Coronary artery (tissue), 2 donors: ENCODE results near the gene TRIM45.

Source experiments
- DNase-seq: peaks from one replicate; pipeline ENCODE4 v3.0.0-alpha.2; 2017; ENCODE audit warnings: low spot score
- H3K27ac ChIP-seq, 2 donors: fragments of 200-600 bp; sonication (generic); one replicate each; pipeline ENCODE4 v1.5.1; 2016 to 2019
- H3K4me3 ChIP-seq: fragments of 200-600 bp; sonication (generic); 2 replicates; pipeline ENCODE4 v1.5.1; 2016; ENCODE audit warnings: mild to moderate bottlenecking, moderate library complexity
- CTCF ChIP-seq: fragments of 200-600 bp; sonication (generic); IDR thresholded peaks from one replicate; pipeline ENCODE4 v1.5.1; 2019; ENCODE audit warnings: antibody characterized with exemption

Gene TRIM45

DNA sequence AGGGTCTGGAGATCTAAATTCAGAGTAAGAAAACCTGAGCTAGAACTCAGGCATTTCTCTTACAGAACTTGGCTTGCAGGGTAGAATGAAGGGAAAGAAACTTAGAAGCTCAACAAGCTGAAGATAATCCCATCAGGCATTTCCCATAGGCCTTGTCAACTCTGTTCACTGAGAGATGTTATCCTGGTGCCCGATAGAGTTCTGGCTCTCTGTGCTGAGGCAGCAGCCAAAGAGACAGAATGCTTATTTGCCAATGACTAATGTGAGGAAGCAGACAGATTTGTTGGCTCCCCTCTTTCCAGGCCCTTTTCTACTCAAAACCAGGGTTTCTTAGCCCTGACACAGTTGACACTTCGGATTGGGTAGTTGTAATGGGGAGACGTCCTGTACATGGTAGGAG, 22.3 kb upstream of the TRIM45 start:
- TF ChIP-seq CTCF = no peak
- no peak overlapping the region for H3K4me3 ChIP-seq

DNA sequence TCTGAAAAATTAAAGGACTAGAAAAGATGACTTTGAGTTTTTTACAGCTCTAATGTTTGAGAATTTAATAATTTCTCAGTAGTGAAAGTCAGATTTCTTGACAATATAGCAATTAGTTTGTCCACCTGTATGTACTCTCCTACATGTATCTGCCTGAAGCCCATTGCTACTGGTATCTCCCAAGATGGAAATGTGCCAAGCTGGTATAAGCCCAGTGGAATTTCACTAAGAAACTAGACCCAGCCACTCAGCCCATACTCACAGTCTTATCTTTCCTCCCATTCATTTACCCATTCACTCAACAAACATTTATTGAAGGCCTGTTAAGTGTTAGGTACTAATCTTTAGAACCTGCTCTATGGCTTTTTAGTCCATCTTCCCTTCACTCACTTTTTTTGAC, 21.6 kb upstream of the TRIM45 start:
- Histone ChIP-seq H3K27ac (no peak overlapping the region), H3K4me3 (no peak overlapping the region)
- no peak for TF ChIP-seq CTCF
- DNase-seq = no peak

More for the DNA sequence above, 22.3 kb upstream of the TRIM45 start:
- DNase-seq = no peak
- no peak overlapping the region for H3K27ac ChIP-seq

DNA sequence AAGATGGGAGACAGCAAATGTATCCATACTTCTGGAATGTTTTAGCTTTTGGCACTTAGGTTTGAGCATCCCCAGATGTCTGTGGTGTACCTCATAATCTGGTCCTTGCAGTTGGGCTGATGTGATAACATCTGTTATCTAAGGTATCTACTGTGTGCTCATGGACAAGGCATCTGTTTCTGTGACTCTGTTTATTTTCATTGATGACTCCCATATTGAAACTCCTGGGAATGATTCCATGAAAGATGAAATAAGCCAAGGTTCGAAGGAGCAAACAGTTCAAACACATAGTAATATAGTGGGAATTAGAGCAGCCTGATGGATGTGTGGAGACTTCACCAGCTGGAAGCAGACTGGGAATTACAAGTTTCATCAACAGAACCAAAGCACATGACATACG, 20.7 kb upstream of the TRIM45 start:
- Histone ChIP-seq H3K27ac (no peak overlapping the region), H3K4me3 (no peak overlapping the region)
- DNase-seq = no peak
- TF ChIP-seq CTCF = no peak

- no peak for DNase-seq
- Histone ChIP-seq H3K27ac (no peak overlapping the region), H3K4me3 (no peak overlapping the region)
- TF ChIP-seq CTCF = no peak
These were observed 17.0 kb upstream of the TRIM45 start for GRCh38 chr1:117138561-117138960.

DNA sequence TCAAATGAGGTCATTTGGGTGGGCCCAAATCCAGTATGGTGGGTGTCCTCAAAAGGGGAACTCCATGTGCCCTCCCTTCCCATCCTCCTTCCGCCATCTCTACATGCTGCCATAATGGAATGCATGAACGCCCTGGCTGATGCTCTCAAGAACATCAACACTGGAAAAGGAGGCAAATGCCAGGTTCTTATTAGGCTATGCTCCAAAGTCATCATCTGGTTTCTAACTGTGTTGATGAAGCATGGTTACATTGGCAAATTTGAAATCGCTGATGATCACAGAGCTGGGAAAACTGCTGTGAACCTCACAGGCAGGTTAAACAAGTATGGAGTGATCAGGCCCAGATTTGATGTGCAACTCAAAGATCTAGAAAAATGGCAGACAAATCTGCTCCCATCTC, 16.6 kb upstream of the TRIM45 start:
- DNase-seq = no peak
- TF ChIP-seq CTCF = no peak
- no peak overlapping the region for H3K27ac ChIP-seq

DNA sequence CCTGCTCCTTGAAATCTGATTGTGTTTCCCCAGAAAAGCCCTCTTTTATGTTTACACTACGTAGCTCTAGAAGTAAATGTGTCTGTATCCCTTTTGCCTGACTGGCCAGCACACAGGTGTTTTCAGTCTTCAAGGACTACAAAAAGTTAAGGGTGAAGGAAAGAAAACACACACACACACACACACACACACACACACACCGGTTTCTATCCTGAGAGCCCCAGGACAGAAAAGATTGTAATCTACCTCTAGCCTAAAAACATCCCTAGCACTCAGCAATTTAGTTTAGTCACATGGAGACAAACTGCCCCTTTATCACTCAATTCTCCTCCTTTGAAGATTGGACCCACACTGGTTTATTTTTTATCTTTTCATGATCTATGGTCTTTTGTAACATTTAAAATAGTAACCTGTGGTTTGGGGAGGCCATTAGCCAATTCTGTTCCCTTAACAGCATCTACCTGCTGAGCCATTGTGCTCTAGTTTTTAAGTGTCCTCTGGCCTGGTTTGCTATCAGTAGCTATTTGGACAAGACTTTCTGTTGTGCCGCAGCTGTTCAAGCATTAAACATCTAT, 15.8 kb upstream of the TRIM45 start:
- H3K27ac ChIP-seq = no peak overlapping the region
- no peak overlapping the region for H3K4me3 ChIP-seq
- DNase-seq = no peak
- TF ChIP-seq CTCF = no peak

More for the DNA sequence above, 16.6 kb upstream of the TRIM45 start:
- H3K4me3 ChIP-seq = no peak overlapping the region

- Histone ChIP-seq H3K4me3 (no peak overlapping the region), H3K27ac (no peak overlapping the region)
- no peak for DNase-seq
- TF ChIP-seq CTCF = no peak
These were observed 15.2 kb upstream of the TRIM45 start for GRCh38 chr1:117136749-117137148.
